GM19025 (cell line): ENCODE results near the gene FSTL3.

Experiments used
- ATAC-seq: cut with Tn5 transposase; IDR thresholded peaks from one replicate; pipeline ENCODE4 v1.9.1; 2021; ENCODE audit warnings: mild to moderate bottlenecking, low read depth, moderate library complexity; ENCODE audit not compliant: unreplicated experiment

The FSTL3 gene

DNA sequence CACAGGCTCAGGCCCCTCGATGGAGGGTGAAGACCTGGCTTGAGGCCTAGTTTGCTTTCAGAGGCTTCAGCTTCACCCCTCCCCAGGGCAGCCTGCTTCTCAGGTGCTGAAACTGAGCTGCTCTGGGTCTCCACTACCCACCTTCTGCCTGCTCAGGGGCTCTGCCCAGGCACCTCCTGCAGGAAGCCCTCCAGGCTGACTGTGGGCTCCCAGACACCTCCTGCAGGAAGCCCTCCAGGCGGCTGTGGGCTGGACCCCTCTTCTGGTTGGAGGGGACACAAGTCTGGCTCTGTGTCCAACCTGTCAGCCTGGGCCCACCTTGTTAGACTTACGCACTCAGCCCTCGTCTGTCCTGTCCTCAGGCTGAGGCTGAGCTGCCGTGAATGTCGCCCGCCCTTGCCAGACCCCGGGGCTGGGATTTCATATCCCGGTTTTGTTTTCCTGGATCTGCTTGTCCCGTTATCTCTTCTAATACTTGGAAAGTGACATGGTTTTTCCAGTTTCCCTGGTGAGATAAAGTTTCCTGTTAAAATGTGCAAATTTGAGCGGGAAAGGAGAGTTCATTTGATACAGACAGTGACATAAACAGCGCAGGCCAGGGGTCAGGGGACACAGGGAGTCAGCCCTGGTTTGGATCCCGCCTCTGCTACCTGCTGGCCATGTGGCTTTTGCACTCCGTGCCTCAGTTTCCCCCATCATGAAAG, 53.9 kb downstream of the FSTL3 start:
- no peak for ATAC-seq

DNA sequence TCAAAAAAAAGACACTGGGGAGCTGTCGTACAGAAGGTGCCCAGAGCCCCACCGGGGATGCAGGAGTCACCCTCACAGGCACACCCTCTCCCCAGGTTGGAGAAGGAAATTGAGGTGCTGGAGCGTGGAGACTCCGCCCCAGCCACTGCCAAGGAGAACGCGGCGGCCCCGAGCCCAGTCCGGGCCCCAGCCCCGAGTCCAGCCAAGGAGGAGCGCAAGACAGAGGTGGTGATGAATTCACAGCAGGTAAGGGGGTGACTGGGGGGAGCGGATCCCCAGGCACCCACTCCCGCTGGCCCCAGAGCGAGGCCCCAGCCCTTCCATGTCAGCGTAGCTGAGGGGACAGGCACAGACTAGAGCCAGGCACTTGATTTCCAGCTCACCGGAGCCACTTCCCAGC, 54.8 kb downstream of the FSTL3 start:
- ATAC-seq, result no peak

DNA sequence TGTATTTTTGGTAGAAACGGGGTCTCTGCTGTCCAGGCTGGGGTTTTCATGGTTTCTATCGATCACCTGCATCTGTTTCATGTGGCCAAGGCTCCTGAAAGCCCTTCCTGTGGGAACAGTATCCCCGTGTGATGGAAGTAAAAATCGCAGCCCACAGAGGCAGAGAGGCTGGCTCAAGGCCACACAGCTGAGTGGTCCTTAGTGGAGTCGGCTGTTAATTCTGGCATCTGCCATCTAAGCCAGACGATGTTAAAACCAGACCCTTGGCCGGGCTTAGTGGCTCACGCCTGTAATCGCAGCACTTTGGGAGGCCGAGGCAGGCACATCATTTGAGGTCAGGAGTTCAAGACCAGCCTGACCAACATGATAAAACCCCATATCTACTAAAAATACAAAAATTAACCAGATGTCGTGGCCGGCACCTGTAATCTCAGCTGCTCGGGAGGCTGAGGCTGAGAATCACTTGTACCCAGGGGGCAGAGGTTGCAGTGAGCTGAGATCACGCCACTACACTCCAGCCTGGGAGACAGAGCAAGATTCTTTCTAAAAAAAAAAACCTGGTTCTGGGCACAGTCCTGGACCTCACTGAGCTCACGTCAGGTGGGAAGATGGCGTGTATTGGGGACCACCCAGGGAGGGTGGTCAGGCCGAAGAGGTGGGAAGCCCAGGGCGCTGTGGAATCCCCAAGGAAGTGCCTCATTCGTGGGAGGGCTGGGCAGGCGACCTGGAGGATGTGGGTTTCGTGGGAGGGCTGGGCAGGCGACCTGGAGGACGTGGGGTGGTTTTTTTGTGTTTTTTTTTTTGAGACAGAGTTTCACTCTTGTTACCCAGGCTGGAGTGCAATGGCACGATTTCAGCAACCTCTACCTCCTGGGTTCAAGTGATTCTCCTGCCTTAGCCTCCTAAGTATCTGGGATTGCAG, 56.2 kb downstream of the FSTL3 start:
- ATAC-seq, result no peak
